SW 1271 (cell line): ENCODE measurements around the gene HAUS8.

Experiments
- DNase-seq, 2 experiments: peaks; one replicate each; lab custom pipeline; 2025; lab: John Stamatoyannopoulos, UW

HAUS8 gene

DNA sequence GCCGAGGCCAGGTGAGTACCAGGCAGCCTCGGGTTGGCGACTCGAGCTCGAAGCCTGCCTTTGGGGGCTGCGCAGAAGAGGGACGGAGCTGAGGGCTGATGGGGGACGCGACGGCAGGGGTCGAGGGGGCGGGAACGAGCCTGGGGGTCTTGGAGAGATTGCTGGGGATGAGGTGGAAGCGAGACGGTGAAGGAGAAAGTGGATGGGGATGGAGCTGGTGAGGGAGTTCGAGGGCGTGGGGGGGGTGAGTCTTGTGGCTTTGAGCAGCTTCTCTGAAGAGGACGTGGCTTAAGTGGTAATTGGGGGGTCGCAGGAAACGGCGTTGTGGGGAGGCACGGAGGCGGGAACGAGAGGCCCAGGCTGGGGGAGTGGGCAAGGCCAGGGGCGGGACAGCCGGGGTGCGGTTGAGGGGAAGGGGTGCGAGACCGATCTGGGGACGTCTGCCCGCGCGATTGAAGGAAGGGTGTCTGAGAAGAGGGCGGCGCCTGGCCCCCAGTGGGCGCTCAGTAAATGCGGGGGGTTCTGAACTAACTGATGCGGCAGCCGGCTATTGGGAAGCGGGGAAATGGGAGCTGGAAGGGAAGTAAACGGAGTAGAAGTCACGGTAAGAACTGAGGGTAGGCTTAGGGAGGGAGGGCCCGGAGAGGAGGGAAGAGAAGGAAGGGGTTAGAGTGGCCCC is 751 bp upstream of the HAUS8 start:
- DNase-seq, result peak in 1 of 2 experiments; percentile 37

DNA sequence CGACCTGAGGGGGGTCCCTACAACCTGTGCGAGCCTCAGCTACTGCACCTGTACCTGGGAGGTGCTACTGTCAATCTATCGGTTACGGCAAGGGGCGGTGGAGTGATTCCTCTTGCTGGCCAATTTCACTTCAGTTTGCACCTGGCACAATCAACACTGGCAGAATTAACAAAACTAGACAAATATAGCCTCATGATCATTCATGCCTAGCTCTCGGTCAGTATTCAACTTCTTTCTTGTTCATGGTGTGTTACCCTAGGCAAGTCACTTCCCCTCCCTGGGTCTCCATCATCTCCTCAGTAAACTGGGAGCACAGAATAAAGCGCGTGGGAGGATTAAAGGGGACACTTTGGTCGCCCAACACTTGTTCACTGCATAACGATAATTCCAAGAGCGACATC is 618 bp downstream of the HAUS8 start:
- no peak for DNase-seq

DNA sequence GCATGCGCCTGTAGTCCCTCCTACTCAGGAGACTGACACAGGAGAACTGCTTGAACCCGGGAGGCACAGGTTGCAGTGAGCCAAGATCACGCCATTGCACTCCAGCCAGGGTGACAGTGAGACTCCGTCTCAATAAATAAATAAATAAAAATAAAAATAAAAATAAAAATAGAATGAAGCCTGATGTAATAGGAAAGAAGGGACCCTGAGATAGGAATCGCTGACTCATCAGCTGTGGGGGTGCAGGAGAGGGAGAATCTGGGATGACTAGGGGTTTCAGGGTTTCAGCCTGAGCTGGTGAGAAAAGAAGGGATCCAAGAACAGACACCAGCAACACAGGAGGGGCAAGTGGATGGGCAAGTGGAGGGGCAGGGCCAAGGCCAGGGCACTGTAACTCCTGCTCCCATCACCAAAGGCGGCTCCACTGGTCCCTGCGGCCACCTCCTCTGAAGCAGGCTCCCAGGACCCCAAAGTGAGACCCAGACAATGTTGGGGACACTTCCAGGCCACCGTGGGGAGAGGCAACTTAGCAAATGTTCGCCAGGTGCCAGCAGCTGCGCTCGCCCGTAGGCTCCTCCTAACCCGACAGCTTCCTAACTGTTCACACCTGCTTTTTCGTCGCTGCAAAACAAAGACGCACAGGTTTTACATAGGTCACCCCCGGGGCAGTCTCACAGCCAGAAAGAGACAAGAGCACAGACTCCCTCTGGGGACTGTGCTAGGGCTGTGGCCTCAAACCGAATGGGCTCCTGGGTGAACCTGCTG is 1.2 kb downstream of the HAUS8 start:
- DNase-seq, result no peak

DNA sequence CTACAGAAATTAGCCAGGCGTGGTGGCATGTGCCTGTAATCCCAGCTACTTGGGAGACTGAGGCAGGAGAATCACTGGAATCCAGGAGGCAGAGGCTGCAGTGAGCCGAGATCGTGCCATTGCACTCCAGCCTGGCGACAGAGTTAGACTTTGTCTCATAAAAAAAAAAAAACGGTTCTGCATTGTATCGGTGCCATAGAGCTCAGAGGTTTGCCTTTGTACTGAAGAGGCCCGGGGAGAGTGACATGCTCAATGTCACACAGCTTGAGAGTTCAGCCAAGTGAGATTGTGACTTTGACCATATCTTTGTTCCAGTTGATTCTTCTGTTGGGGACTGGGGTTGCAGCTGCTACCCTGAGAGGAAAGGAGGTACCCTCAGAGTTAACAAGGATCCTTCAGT is 4.3 kb downstream of the HAUS8 start:
- no peak for DNase-seq

DNA sequence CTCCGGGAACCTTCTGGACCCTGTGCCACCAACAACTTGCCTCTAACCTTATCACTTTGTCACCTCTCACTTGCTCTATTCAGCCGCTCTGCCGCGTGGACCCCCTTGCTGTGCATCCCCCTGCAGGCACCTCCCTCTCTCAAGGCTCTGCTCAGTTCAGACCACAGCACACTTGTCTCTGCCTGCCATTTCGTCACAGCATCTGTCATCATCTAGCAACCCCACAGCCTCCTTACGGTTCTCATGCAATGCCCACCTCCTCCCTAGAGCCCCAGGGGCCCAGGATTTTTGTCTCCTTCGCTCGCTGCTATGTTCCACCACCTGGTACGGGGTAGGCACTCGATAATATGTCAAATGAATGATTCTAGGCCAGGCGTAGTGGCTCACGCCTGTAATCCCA is 4.8 kb downstream of the HAUS8 start:
- no peak for DNase-seq

DNA sequence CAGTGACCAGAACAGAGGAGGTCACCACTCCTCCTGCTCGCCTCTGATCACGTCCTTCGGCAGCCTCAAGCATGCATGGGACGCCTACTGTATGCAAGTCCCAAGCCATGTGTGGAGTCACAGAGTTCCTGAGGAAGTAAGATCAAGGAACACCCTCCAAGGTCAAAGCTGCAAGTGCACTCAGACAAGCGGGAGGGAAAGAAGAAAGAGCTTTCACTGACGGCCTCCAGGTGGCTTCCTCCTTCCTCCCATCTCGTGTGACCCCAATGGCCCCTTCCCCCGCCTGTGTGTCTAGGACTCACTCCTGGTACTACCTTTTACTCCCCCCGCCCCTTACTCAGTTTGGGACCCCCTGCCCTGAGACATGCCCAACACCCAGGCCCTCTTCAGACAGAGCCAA is 6.1 kb downstream of the HAUS8 start:
- no peak for DNase-seq

DNA sequence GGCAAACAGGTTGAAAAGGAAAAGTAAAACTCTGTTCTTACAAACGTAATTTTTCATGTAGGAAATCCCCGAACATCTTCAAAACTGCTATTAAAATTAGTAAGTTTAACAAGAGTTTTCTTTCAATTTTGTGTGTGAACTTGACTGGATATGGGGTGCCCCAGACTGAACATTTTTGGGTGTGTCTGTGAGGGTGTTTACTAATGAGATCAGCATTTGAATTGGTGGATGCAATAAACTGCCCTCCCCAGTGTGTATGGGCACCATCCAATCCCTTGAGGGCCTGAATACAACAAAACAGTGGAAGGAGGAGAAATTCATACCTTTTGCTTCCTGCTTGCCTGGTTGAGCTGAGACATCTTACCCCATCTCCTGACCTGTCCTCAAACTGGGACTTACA is 11.8 kb downstream of the HAUS8 start:
- DNase-seq, result no peak

DNA sequence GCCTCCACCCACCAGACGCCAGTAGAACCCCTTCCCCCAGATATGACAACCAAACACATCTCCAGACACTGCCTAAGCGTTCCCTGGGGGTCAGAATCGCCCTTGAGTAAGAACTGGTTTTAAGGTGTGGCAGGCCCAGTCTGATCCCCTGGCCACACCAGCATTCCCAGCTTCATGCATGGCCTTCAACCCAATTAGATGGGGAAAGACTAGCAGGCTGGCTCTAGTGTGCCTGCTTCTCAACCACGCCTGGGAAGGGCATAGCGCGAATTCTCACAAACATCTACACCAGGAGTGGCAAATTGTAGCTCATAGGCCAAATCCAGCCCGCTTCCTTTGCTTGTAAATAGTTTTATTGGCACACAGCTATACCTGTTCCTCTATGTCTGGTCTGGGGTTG is 13.6 kb downstream of the HAUS8 start:
- DNase-seq, result no peak

DNA sequence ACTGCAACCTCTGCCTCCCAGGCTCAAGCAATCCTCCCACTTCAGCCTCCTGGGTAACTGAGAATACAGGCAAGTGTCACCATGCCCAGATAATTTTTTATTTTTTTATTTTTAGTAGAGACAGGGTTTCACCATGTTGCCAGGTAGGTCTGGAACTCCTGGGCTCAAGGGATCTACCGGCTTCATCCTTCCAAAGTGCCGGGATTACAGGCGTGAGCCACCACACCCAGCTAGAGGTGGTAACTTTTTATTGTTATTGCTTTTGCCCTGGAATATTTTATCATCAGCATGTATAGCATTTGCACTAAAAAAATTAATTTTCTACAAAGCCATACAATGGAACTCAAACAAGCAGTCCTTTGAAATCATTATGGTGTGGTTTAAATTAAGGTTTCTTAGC is 14.0 kb downstream of the HAUS8 start:
- DNase-seq, result no peak

DNA sequence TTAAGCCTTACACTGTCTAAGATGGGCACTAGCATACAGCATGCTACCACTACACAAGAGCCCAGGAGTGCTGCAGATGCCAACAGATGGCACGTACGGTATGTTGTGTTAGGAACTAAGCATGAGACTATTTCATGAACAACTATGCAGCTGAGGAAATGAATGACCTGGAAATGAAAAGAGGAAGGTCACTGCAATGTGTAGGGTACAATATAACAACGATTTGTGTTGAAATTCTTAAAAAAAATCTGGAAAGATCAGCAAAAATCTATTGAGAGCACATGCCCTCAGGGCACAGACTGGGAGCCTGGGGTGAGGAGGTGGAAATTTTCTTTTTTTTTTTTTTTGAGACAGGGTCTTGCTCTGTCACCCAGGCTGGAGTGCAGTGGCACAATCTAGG is 14.4 kb downstream of the HAUS8 start:
- DNase-seq, result no peak

DNA sequence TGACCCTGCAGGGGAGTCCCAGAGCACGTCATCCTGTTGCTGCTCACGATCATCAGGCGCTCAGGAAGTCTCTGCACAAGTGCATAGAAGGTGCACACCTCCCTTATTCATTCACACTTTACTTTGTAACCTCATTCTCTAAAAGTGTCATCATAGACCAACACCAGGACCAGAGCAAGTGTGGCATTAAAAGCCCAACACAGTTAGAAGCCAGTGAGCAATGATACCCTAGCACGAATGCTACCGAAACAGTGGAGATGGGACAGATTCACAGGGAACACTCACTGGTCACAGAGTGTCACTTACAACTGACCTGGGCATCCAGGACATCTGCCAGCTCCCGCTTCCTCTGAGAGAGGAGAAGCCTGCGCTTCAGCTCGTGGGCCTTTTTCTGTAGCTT is 17.0 kb downstream of the HAUS8 start:
- DNase-seq, result peak; percentile 22 to 28

DNA sequence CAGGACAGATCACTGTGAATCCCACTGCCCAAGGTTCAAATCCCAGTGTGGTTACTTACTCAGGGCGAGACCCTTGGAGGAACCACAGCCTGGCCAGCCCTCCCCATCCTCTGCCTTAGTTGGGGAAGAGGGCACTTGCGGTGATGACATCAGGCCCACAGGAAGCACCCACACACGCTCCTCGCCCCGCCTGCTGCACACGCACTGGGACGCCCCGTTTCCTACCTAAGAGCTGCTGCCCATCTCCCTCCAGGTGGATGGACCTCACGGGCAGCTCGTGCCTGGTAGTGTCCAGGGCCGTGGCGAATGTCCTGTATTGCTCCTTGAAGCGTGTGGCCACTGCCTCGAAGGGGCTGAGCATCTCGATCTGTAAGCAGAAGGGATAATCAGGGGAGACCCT is 19.6 kb downstream of the HAUS8 start:
- no peak for DNase-seq

DNA sequence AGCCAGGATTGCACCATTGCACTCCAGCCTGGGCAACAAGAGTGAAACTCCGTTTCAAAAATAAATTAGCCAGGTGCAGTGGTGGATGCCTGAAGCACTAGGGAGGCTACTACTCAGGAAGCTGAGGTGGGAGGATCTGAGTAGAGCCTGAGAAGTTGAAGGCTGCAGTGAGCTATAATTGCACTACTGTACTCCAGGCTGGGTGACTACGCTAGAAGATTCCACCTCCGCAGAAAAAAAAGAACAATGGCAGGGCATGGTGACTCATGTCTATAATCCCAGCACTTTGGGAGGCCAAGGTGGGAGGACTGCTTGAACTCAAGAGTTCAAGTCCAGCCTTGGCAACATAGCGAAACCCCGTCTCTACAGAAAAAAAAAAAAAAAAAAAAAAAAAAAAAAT is 20.5 kb downstream of the HAUS8 start:
- no peak for DNase-seq

DNA sequence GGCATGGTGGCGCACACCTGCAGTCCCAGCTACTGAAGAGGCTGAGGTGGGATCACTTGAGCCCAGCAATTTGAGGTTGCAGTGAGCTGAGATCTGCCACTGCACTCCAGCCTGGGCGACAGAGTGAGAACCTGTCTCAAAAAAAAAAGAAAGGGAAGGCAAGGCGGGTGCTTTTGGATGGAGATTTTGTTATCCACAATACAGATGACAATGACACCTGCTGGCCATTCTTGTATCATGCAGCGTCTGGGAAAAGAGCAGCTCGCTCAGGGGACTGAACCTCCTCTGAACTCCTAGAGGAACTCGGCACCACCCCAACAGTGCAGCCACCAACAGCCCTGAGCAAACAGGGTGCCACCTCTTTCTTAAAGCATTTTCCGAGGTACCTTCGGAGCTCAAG is 22.8 kb downstream of the HAUS8 start:
- DNase-seq, result peak; percentile 25 to 39

DNA sequence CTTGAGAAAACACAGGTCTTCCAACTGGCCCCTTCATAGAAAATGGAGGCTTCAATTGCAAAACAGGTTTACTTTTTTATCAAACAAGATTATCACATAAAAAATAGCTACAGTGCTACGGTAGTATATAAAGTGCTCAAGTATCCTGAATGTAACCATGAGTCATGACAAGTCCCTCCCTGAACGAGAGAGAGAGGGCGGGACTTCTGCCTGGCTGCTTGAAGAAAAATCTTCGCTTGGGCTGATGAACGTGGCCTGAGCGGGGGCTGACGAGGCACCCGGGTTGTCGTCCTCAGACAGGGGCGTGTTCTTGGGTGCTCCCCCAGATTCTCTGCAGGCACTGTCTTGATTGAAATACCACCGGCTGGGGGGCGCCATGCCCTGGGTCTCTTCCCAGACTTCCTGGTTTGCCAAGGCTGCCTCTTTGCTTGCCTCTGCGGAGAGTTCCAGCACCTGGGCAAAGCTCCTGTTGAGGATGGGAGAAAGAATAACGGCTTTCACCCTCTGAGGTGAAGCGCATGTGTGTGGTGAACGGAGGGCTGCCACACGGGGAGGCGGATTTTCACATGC is 25.5 kb downstream of the HAUS8 start:
- no peak for DNase-seq

DNA sequence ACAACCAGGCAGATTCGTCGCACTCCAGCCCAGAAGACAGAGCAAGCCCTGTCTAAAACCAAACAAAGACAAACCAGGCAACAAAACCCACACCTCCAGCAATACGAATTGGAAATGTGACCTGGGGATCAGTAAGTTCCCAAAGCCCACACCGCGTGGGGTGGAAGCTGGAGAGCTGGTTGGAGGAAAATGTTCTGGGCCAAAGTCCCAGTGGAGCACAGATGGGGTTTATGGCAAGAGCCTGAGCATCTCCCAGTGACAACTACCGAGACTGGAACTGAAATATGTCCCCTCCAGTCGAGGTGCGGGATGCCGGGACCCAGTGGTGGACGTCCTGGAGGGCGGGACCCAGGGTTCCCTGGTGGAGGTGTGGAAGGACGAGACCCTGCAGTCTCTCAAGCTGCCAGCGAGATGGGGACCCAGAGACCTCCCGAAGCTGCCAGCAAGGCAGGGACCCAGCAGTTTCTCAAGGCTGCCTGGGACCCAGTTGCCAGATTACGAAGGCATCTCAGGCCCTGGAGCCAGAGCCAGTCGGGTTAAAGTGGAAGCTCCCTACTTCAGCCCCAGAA is 26.3 kb downstream of the HAUS8 start:
- DNase-seq, result no peak

DNA sequence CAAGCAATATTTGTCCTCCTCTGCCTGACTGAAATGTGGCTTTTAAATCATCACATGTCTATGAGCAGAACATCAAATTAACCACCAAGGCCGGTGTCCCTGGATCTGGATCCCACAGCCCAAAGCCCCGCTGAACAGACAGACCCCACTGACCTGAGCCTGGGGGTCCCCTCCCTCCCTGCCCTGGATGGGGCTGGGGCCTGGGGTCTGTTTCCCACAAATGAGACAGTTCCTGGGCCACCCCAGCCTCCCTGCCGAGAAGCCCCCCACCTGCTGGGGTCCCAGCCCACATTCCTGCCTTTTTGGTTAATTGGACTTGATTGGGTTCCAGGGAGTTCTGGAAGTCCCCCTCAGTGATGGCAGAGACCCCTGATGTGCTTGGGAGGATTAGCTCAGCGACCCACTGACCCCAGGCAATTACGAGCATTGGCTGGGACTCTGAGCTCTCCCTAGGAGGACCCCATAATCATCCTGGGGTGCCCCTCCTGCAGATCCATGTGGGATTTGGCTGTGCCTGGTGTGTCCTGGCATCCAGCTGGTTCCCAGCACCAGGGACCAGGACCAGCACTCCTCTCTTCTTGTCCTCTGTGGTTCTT is 29.2 kb downstream of the HAUS8 start:
- DNase-seq, result no peak

DNA sequence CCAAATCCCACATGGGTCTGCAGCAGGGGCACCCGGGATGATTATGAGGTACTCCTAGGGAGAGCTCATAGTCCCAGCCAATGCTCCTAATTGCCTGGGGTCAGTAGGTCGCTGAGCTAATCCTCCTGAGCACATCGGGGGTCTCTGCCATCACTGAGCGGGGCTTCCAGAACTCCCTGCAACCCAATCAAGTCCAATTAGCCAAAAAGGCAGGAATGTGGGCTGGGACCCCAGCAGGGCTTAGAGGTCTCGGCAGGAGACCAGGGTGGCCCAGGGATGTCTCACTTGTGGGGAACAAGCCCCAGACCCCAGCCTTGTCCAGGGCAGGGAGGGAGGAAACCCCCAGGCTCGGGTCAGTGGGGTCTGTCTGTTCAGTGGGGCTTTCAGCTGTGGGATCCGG is 31.5 kb downstream of the HAUS8 start:
- no peak for DNase-seq

DNA sequence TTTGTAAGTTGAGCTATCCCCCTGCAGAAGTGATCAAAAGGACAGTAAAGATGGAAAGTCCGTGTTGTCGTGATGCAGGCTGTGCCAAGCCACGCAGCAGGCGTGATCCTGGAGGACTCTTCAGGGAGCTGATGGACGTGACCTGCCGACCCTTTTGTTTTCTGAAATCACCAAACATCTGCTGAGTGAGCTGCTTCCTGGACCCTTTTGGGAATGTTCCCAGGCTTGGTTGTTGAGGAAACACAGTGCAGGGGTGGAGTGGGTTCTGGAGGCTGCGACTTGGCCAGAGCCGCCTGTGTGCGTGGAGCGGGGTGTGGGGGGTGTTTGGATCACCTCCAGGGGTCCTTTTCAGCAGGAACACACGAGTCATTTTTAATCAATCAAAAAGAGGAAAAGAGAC is 33.3 kb downstream of the HAUS8 start:
- no peak for DNase-seq

DNA sequence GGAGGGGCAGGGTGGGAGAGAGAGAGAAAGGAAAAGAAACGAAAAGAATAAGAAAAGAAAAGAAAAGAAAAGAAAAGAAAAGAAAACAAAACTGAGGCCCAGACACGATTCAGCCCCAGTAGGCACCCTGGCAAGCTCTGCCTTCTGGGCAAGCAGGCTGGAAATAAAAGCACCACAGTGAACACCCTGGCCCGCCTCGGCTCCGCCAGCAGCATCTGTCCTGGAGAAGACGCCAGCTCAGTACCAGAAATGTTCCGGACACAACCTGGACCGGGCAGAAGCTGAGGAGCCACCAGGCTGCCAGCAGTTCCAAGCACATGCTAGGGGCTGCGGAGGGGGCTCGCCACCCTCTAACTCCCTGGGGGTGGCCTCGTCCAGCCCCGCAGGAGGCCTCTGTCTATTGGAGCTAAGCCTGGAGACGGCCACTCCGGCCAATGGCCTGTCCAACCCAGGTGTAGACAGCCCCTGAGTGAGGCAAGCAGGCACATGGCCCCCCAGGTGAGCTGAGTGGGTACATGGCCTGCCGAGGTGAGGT is 37.2 kb downstream of the HAUS8 start:
- DNase-seq, result no peak

DNA sequence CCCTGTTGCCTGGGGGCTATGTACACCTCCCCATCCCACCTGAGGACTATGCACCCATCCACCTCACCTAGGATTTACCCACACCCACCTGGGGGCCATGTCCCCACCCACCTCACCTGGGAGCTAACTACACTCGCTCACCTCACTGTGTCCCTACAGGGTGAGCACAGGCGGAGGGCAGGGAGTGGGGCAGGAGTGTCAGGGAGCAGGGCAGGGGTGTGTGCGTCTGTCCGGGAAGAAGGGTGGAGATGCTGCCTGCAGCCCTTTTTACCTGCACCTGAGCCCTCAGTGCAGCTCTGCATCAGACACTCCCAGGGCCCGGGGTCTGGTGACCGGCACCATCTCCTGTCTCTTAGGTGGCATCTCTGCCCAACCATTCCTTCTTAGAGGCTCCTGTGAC is 38.1 kb downstream of the HAUS8 start:
- DNase-seq, result no peak

DNA sequence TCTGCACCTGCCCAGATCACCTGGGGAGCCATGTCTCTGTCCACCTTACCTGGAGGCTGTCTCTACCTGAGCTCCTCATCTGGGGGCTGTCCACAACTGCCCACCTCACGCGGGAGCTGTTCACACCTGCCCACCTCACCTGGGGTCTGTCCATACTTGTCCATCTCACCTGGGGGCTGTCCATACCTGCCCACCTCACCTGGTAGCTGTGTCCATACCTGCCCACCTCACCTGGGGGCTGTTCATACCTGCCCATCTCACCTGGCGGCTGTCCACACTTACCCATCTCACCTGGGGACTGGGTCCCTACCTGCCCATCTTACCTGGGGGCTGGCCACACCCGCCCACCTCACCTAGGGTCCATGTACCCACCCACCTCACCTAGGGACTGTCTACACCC is 38.6 kb downstream of the HAUS8 start:
- DNase-seq, result no peak
